Vagina (tissue), 2 donors: ENCODE data around the gene ABCG1.

ENCODE experiments used
- POLR2A ChIP-seq, 2 donors: fragments of 450-650 bp; IDR thresholded peaks; one replicate each; pipeline ENCODE4 v1.6.1; 2017; ENCODE audit warnings: antibody characterized with exemption in 2 of 2, mild to moderate bottlenecking in 2 of 2, moderate library complexity in 2 of 2
- POLR2AphosphoS5 ChIP-seq, 2 donors: sonication (generic); formaldehyde crosslinking; IDR thresholded peaks; one replicate each; pipeline ENCODE4 v1.9.0; 2017; ENCODE audit warnings: antibody characterized with exemption in 2 of 2, mild to moderate bottlenecking in 2 of 2, low read depth in 1 of 2; ENCODE audit not compliant: insufficient read depth in 1 of 2
- TF ChIP-seq, protein P1 (sequence below), 3 experiments: fragments of 450-650 bp in 2 of 3; fragments of 200-600 bp in 1 of 3; sonication (generic) in 1 of 3; IDR thresholded peaks; one replicate each; pipeline ENCODE4 v1.5.1; 2017 to 2019; ENCODE audit warnings: antibody characterized with exemption in 3 of 3, mild to moderate bottlenecking in 2 of 3, moderate library complexity in 2 of 3

DNA sequence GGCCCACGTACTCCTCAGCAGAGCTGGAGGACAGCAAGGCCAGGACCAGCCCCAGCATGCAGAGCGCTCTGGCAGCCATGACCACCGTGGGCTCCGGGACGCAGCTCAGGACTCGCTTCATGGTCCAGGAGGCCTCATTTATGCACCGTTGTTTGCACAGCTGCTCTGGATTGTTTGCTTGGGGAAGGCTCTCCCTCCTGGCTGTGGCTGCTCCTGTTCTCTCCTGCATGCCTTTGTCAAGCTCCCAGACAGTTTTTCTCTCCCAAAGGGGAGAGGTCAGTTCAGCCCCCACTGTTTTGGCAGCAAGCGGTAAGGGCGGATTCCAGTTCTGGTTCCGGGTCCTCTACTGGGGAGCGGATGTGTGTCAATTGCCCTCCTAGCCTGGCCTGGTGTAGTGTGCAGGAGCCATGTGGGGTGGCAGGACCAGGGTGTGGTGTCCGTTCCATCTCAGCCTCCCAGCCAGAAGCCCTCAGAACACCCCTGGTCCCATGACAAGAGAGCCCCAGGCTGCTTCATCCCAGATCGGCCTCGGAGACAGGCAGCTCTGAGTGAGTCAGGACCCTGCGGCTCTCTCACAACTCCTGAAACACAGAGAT, 96.5 kb downstream of the ABCG1 start, which contains the start of gene TFF3:
- TF ChIP-seq, protein P1, sequence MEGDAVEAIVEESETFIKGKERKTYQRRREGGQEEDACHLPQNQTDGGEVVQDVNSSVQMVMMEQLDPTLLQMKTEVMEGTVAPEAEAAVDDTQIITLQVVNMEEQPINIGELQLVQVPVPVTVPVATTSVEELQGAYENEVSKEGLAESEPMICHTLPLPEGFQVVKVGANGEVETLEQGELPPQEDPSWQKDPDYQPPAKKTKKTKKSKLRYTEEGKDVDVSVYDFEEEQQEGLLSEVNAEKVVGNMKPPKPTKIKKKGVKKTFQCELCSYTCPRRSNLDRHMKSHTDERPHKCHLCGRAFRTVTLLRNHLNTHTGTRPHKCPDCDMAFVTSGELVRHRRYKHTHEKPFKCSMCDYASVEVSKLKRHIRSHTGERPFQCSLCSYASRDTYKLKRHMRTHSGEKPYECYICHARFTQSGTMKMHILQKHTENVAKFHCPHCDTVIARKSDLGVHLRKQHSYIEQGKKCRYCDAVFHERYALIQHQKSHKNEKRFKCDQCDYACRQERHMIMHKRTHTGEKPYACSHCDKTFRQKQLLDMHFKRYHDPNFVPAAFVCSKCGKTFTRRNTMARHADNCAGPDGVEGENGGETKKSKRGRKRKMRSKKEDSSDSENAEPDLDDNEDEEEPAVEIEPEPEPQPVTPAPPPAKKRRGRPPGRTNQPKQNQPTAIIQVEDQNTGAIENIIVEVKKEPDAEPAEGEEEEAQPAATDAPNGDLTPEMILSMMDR (IDR thresholded peaks at IDR 0.05), result no peak
- TF ChIP-seq POLR2A (IDR thresholded peaks at IDR 0.05) (no peak), POLR2AphosphoS5 (IDR thresholded peaks at IDR 0.05; ENCODE audit: insufficient read depth in 1 of 2, low read depth in 1 of 2) (no peak)
